OCI-LY1 (cell line): Measurements from ENCODE around the gene PSD2.

Experiments used
- EZH2 ChIP-seq: fragments of 200-600 bp; sonication (generic), shearing (Covaris generic); IDR thresholded peaks from 2 replicates; pipeline ENCODE4 v1.8.0; 2017; ENCODE audit warnings: borderline replicate concordance, mixed run types, mild to moderate bottlenecking, antibody characterized with exemption, low read length, moderate library complexity, mixed read lengths
- TF ChIP-seq, protein P1 (sequence below): fragments of 200-600 bp; sonication (generic), shearing (Covaris generic); IDR thresholded peaks from 2 replicates; pipeline ENCODE4 v1.5.1; 2017; ENCODE audit warnings: mild to moderate bottlenecking, antibody characterized with exemption, low read length, moderate library complexity, mixed read lengths

DNA sequence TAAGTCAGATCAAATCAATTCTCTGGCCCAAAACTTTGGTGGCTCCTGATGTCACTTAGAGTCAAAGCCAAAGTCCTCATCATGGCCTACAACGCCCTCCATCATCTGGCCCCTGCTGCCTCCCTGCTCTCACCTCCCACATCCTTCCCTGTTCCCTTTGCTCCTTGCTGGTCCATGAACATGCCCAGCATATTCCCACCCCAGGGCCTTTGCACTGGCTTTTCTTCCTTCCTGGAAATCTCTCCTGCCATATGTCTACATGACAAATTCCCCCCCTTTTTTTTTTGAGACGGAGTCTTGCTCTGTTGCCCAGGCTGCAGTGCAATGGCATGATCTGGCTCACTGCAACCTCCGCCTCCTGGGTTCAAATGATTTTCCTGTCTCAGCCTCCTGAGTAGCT is 11.1 kb upstream of the PSD2 start:
- TF ChIP-seq, protein P1, sequence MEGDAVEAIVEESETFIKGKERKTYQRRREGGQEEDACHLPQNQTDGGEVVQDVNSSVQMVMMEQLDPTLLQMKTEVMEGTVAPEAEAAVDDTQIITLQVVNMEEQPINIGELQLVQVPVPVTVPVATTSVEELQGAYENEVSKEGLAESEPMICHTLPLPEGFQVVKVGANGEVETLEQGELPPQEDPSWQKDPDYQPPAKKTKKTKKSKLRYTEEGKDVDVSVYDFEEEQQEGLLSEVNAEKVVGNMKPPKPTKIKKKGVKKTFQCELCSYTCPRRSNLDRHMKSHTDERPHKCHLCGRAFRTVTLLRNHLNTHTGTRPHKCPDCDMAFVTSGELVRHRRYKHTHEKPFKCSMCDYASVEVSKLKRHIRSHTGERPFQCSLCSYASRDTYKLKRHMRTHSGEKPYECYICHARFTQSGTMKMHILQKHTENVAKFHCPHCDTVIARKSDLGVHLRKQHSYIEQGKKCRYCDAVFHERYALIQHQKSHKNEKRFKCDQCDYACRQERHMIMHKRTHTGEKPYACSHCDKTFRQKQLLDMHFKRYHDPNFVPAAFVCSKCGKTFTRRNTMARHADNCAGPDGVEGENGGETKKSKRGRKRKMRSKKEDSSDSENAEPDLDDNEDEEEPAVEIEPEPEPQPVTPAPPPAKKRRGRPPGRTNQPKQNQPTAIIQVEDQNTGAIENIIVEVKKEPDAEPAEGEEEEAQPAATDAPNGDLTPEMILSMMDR: no peak
- no peak for TF ChIP-seq EZH2
